Glutamatergic neuron (in vitro differentiated cells): ENCODE data around the gene INS. TPM values are rescaled to one million over a fixed set of nuclear protein-coding genes. Genes with fewer than 3 reads are reported as not detected.

Experiments used
- DNase-seq: peaks from one replicate; pipeline ENCODE4 v3.0.0; 2022
- H3K27ac Mint-ChIP-seq: one replicate; pipeline ENCODE4 v1.8.0; 2020; ENCODE audit warnings: mild to moderate bottlenecking, mixed read lengths, inconsistent platforms; ENCODE audit not compliant: unreplicated experiment
- H3K27me3 Mint-ChIP-seq: one replicate; pipeline ENCODE4 v1.8.0; 2020; ENCODE audit warnings: mild to moderate bottlenecking, moderate library complexity, mixed read lengths, inconsistent platforms; ENCODE audit not compliant: unreplicated experiment
- H3K36me3 Mint-ChIP-seq: one replicate; pipeline ENCODE4 v1.8.0; 2020; ENCODE audit warnings: mild to moderate bottlenecking, mixed read lengths, inconsistent platforms; ENCODE audit not compliant: unreplicated experiment
- H3K4me1 Mint-ChIP-seq: one replicate; pipeline ENCODE4 v1.8.0; 2020; ENCODE audit warnings: mild to moderate bottlenecking, low read depth, mixed read lengths, inconsistent platforms; ENCODE audit not compliant: unreplicated experiment
- H3K4me3 Mint-ChIP-seq: one replicate; pipeline ENCODE4 v1.8.0; 2020; ENCODE audit warnings: mild to moderate bottlenecking, mixed read lengths, inconsistent platforms; ENCODE audit not compliant: unreplicated experiment
- H3K9me3 Mint-ChIP-seq: one replicate; pipeline ENCODE4 v1.8.0; 2020; ENCODE audit warnings: mild to moderate bottlenecking, moderate library complexity, mixed read lengths, inconsistent platforms; ENCODE audit not compliant: unreplicated experiment
- CTCF ChIP-seq: fragments of 200-600 bp; sonication (generic); IDR thresholded peaks from one replicate; pipeline ENCODE4 v1.5.0; 2021; ENCODE audit not compliant: partially characterized antibody, unreplicated experiment
- total RNA-seq: library from RNA; stranded (reverse); fragmentation: NEBNext Ultra II Directional; extraction: Animal tissue kit (Norgen Biotek cat#: 25700); gene quantifications from one replicate; pipeline ENCODE4 v1.2.1, GENCODE V29; 2021; ENCODE audit not compliant: unreplicated experiment

Gene INS
- total RNA-seq, 1 donor from 2014 or later = not detected

DNA sequence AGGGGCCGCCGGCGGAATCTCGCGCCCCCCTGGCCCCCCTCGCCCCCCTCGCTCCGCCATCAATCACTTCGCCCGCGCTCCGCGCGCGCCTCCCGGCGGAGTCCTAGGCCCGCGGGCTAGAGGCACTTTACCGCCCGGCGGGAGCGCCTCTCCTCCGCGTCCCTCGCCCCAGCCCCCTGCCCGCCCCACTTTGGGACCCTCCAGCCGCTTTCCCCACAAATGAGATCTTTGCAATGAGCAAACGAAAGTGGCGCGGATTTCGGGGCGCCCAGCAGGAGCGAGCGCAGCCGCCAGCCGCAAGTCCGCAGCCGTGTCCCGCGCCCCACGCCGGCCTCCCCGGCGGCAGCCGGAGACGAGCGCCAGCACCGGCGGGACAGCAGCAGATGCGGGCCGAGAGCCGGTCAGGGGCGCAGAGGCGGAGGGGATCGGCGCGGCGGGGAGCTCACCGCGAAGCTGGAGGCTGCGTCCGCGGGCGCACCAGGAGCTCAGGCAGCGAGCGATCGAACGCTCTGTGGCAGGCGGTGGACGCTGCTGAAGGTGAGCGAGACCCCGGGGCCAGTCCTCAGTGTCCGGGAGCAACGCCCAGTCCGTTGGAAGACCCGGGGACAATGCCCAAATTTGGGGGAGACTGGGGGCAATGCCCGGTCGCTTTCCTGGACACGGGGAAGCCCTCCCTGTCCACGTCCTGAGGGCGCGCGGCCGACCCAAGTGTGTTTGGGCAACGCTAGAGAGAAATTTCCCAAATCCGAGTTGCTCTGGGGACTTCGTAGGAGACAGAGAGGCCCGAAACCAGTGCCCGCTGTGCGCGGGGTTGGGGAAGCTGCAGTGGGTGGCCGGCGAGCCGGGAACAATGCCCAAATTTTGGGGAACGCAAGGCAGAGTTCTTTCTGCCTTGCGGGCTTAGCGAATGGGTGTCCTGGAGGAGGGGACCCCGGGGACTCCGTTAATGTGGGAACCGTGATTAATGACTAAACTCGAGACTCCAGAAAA is 20.3 kb downstream of the INS start:
- TF ChIP-seq CTCF = no peak
- peaks cover 6% of the 10 kb centered on the region for H3K9me3 Mint-ChIP-seq
- no peak overlapping the region for H3K27ac Mint-ChIP-seq
- peaks cover 28% of the 10 kb centered on the region for H3K27me3 Mint-ChIP-seq
- H3K4me1 Mint-ChIP-seq = no peaks in the 10 kb centered on the region
- H3K4me3 Mint-ChIP-seq = no peak overlapping the region
- H3K36me3 Mint-ChIP-seq = no peaks in the 10 kb centered on the region
- peak; percentile 61 for DNase-seq

- Mint-ChIP-seq H3K4me3 (no peak overlapping the region), H3K27ac (no peak overlapping the region), H3K4me1 (no peaks in the 10 kb centered on the region), H3K9me3 (peaks cover 6% of the 10 kb centered on the region), H3K36me3 (no peaks in the 10 kb centered on the region), H3K27me3 (peaks cover 28% of the 10 kb centered on the region)
- peak; percentile 22 for DNase-seq
- no peak for TF ChIP-seq CTCF
Measured at GRCh38 chr11:2139621-2140337, 21.2 kb downstream of the INS start.

- peaks cover 6% of the 10 kb centered on the region for H3K9me3 Mint-ChIP-seq
- peaks cover 28% of the 10 kb centered on the region for H3K27me3 Mint-ChIP-seq
- DNase-seq = peak; percentile 43
- peak within 1 kb of the TSS; percentile 65 for H3K4me3 Mint-ChIP-seq
- H3K4me1 Mint-ChIP-seq = no peaks in the 10 kb centered on the region
- no peak for TF ChIP-seq CTCF
- no peaks in the 10 kb centered on the region for H3K36me3 Mint-ChIP-seq
- no peak within 1 kb of the TSS for H3K27ac Mint-ChIP-seq
Measured at GRCh38 chr11:2139123-2139521, 21.9 kb downstream of the INS start, which contains the start of gene IGF2. TSS of gene IGF2 (minus strand) at chr11:2139389. CDS start at chr11:2135523, 3,866 bp downstream.

- no peak for TF ChIP-seq CTCF
- H3K27ac Mint-ChIP-seq = no peak overlapping the region
- no peaks in the 10 kb centered on the region for H3K36me3 Mint-ChIP-seq
- peaks cover 27% of the 10 kb centered on the region for H3K27me3 Mint-ChIP-seq
- peaks cover 6% of the 10 kb centered on the region for H3K9me3 Mint-ChIP-seq
- peak overlapping the region; percentile 65 for H3K4me3 Mint-ChIP-seq
- DNase-seq = peak; percentile 50
- H3K4me1 Mint-ChIP-seq = no peaks in the 10 kb centered on the region
Measured at GRCh38 chr11:2138431-2139122, 22.4 kb downstream of the INS start.
